GM18867 (cell line): ENCODE results near the gene BAD.

ENCODE experiments used
- ATAC-seq: cut with Tn5 transposase; IDR thresholded peaks from one replicate; pipeline ENCODE4 v1.9.1; 2021; ENCODE audit warnings: mild to moderate bottlenecking, moderate library complexity; ENCODE audit not compliant: unreplicated experiment

BAD gene

GRCh38 chr11:64246871-64247728 is 37.4 kb downstream of the BAD start, which contains the start of gene PPP1R14B:
PPP1R14B (minus strand) TSS chr11:64246943; CDS start chr11:64246673, 270 bp downstream.
- ATAC-seq = peak; percentile 38

- peak; percentile 11 for ATAC-seq
These were observed 37.9 kb downstream of the BAD start for GRCh38 chr11:64246621-64246870.

- ATAC-seq = no peak
These were observed 38.5 kb downstream of the BAD start for GRCh38 chr11:64245797-64246620.

GRCh38 chr11:64245401-64245796 is 39.1 kb downstream of the BAD start:
- ATAC-seq = no peak

GRCh38 chr11:64244966-64245365 is 39.5 kb downstream of the BAD start:
- no peak for ATAC-seq

GRCh38 chr11:64244107-64244506 is 40.4 kb downstream of the BAD start:
- no peak for ATAC-seq

- ATAC-seq = no peak
These were observed 41.1 kb downstream of the BAD start for GRCh38 chr11:64243236-64243854.

GRCh38 chr11:64241491-64242374 is 42.7 kb downstream of the BAD start:
- ATAC-seq = peak; percentile 61

- ATAC-seq = peak; percentile 67
These were observed 43.3 kb downstream of the BAD start for GRCh38 chr11:64241241-64241490.

GRCh38 chr11:64240435-64241240 is 43.8 kb downstream of the BAD start, which contains the start of gene FKBP2:
FKBP2 (plus strand) TSS chr11:64241095; CDS start chr11:64242388, 1,293 bp downstream.
- peak; percentile 54 for ATAC-seq

GRCh38 chr11:64239662-64240434 is 44.6 kb downstream of the BAD start:
- no peak for ATAC-seq

- no peak for ATAC-seq
These were observed 45.5 kb downstream of the BAD start for GRCh38 chr11:64238999-64239398.

- ATAC-seq = no peak
These were observed 46.4 kb downstream of the BAD start for GRCh38 chr11:64238076-64238475.

- ATAC-seq = no peak
These were observed 46.9 kb downstream of the BAD start for GRCh38 chr11:64237484-64237951.

- ATAC-seq = no peak
These were observed 48.9 kb downstream of the BAD start for GRCh38 chr11:64235437-64236161.

- peak; percentile 26 for ATAC-seq
These were observed 49.7 kb downstream of the BAD start for GRCh38 chr11:64234647-64235379.

GRCh38 chr11:64233913-64234586 is 50.4 kb downstream of the BAD start, which contains the start of gene VEGFB:
VEGFB (plus strand) TSS chr11:64234584; CDS start chr11:64234834, 250 bp downstream.
- ATAC-seq = peak; percentile 34
